CD1c-positive myeloid dendritic cell (primary cell): ENCODE results near the gene SCART1.
"Not testable (repeated sequence)": the region's sequence is repeated elsewhere in the genome, so short reads cannot be mapped to it uniquely, and the experiment has no call there.

Experiments used
- DNase-seq: peaks from one replicate; pipeline ENCODE4 v3.0.0-alpha.2; 2016; ENCODE audit errors: extremely low spot score

The SCART1 gene

DNA sequence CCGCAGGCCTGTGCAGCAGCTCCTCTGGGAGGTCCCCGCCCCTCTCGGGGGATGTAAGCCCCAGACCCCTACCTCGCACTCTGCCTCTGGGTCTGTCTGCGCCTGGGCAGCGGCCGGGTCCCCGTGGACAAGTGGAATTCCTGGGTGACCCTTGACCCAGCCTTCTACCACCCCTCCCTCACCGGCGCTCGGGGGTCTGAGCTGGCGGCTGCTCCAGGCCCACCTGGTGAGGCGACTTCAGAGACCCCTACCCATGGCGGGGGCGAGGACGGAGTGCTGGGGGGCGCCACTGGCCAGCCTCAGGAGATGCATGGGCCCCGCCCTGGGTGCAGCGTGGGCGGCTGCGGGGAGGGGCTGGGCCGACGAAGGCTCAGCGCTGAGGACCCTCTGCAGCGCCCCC lies 21.0 kb upstream of the SCART1 start:
- not testable (repeated sequence) for DNase-seq

DNA sequence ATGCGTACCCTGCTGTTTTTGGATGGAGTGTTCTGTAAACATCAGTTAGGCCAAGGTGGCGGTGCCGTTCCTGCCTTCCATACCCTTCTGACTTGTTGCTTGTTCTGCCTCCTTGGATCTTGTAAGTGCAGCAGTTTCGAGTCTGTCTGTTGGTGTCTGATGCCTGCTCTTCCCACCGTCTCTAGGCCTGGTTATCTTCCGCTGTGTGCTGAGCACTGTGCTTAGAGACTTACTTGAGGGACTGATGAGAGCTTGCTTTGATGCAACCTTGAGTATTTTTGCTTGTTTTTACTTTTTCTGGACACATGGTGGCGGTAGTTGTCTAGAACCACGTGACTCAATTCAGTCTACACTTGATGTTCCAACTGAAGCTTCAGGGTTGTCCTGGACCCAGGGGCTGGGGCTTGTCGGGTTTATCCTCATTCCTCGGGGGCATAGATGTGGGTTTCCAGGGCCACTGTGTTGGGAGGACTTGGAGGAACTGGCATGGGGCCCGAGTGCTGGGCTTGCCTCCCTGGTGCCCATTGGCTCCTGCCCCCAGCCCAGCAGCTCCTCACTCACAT lies 15.0 kb upstream of the SCART1 start:
- DNase-seq = peak; percentile 38

DNA sequence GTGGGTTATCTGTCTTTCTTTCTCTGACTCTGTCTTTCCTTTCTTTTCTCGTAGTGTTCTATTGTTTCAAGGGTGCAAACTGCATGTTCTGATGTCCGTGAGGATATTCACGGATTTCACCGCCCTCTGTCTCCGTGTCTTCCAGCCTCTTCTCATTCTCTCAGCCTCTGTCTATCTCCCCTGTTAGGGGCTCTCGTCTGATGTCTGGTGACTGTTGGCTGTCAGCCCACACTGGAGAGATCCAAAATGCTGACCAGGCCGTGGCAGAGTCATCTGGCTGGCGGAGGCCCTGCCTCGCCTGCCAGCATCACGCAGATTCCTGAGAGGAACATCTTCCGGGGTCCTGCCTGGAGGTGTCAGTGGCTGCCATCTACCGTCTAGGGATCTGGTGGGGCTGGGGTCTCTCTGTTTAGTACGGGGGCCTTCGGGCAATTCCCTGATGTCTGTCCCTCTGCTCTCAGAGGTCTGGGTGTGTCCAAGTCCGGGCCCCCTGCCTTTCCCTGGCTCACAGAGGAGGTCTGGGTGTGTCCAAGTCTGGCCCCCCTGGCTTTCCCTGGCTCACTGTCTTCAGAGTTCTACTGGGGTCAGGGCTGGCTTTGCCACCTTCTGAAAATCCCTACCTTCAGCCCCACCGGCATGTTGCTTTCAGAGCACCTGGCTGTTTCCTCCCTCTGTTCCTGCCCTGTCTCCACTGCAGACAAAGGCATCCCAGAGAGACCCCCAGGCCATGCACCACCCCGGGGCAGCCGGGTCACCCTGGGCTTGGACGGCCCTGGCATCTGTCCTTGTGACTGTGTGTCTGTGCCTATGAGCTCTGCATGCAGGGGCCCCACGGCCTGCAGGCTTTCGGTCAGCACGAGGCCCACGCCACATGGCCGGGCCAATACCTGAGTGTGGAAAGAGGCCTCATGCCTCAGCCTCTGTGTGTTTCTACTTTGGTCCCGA lies 14.0 kb upstream of the SCART1 start:
- no peak for DNase-seq

DNA sequence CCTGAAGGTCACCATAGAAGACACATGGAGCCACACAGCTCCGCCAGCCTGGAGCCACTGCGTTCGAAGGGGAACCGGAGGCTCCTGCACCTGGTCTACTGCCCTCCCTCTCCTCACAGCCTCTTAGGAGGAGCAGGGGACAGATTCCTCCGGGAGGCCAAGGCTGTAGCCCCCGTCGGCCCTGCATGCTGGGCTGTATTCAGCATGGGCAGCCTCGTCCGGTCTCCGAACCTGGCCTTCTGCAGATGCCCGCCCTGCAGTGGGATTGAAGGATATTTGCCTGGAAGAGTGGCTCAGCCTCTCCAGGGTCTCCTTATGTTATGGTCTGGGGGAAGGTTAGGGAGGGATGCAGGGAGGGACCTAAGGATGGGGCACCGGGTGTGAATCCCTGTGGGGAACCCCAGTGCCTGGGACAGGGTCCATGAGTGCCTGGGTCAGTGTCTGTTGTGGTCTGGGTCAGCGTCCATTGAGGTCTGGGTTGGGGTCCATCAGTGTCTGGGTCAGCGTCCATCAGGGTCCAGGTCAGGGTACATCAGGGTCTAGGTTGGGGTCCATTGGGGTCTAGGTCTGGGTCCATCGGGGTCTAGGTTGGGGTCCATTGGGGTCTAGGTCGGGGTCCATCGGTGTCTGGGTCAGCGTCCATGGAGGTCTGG lies 13.0 kb upstream of the SCART1 start:
- DNase-seq = no peak

- DNase-seq = not testable (repeated sequence)
Measured at GRCh38 chr10:133441356-133441755, 12.4 kb upstream of the SCART1 start.

DNA sequence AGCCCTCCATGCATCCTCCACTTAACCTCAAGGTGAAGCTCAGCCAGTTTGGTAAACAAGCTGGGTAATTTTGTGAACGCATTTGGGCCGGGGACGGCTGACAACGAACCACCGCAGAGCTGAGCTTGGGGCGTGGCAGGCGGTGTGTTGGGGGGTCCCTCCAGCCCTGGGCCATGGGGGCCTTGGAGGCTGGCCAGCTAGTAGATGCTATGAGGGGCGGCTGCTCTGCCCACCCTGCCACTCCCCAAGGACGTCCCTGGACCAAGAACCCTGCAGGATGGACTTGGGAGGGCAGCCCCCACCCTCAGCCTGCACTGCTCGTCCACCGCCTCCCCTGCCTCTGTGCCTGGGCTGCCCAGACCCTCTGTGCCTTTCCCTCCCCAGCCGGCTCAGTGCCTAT lies 12.0 kb upstream of the SCART1 start:
- DNase-seq = no peak

DNA sequence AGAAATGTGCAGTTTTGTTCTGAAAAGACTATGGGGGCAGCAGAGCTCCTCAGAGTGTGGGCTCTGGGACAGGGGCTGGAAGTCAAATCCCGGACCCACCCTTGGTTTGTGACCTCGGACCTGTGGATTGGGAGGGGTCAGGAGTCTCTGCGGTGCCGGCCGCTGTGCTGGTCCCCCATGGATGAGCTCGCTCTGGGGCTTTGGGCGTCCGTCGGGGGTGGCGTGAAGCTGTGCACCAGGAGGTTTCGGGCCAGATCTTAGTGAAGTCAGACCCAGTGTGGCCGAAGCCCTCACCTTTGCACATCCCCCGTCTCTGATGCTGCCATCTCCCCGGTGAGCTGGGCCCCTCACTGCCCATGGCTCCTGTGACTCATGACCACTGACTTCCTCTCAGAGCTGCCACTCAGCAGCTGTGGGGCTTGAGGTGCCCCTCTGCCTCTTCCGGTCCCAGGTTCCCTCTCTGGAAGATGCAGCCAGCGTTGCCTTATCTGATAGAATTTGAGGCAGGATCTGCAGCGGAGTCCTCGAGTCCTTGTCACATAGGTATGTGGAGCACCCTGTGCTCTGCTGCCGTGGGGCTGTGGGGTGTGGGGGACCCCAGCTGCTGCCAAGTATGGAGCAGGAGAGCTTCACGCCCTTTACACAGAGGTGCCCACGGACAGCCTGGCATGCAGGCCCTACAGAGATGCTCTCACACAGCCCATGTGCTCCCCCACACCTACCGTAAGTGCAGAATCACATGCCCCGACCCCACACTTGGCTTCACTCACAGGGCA lies 11.4 kb upstream of the SCART1 start:
- peak; percentile 1 for DNase-seq

DNA sequence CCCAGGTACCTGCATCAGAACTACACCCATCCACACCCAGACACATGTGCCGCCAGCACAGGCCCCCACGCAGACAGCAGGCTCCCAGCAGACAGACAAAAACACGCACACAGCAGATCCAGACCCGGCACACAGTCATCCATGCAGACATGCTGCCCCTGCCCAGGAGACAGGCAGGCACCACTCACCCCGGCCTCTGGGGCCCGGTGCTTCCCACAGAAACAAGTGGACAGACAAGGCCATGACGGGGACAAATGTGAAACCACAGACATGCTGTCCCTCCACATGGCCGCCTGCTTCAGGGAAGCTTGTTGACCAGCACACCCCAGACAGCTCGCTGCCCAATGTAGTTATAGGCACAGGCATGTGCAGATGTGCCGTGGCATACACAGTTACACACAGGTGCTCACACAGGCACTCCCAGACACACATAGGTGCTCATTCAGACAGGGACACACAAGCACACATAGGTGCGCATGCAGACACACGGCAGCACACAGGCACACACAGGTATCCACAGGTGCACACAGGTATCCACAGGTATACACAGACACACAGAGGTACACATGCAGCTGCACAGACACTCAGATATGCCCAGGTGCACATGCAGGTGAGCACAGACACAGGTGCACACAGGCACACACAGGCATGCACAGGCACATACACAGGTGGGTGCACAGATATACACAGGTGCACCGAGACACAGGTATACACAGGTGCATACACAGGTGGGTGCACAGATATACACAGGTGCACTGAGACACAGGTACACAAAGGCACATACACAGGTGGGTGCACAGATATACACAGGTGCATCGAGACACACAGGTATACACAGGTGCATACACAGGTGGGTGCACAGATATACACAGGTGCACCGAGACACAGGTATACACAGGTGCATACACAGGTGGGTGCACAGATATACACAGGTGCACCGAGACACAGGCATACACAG lies 10.5 kb upstream of the SCART1 start:
- DNase-seq = no peak

- DNase-seq = no peak
Measured at GRCh38 chr10:133444342-133445267, 9.1 kb upstream of the SCART1 start.

- DNase-seq = no peak
Measured at GRCh38 chr10:133445268-133445732, 8.4 kb upstream of the SCART1 start.

DNA sequence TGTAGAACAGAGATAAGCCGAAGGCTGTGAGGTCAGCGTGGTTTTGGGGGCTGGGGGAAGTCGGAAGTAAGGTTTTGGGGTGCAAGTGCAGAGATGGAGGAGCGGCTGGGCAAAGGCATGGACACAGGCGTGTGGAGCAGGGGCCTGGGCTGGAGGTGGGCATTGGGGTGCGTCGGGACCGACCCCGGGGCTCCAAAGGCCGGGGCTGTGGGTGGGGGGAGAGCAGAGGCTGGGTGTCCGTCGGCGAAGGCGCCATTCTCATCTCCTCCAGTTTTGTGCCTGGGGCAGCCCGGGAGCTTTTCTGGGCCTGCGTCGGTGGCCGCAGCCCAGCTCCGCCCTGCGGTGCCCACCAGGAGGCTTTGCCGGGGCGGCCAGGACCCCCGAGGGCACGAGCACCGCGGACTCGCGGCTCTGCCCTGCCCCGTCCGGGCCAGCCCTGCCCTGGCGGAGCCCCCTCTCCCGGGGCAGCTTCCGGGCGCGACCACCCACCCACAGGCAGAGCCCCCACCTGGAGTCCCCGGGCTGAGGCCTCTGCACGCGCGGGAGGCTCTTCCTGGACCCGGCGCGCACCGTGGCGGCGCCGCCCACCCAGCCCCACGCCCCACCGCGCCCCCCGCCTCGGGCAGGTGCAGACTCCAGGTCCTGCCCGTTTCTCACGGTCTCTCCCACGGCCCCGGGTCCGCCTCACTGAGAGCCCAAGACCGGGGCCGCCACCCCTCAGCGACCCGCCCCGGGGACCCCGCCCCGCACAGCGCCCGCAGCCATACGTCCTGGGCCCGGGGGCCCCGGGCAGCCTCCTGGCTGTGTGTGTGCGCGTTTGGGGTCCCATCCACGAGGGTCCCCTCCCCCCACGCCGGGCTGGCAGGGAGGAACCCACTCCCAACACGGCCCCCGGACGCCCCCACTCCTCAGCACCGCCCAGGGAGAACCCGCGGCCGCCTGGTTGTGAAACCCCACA lies 7.7 kb upstream of the SCART1 start:
- no peak for DNase-seq

GRCh38 chr10:133446979-133447378 lies 6.8 kb upstream of the SCART1 start:
- no peak for DNase-seq

- DNase-seq = no peak
Measured at GRCh38 chr10:133448120-133448519, 5.6 kb upstream of the SCART1 start.

DNA sequence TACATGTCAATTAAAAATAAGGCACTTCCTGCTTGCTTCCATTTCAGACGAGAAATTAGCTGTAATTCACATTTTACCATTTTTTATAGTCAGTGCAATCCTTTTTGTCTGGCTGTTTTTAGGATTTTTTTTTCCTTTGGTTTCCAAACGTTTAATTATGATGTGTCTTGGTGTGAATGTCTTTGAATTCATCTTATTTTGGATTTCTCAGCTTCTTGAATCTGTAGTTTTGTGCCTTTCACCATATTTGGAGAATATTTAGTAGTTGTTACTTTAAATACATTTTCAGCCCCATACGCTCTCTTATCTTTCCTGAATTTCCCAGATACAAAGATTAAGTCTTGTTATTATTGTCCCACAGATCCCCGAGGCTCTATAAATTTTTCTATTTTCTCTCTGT lies 2.4 kb upstream of the SCART1 start:
- no peak for DNase-seq

DNA sequence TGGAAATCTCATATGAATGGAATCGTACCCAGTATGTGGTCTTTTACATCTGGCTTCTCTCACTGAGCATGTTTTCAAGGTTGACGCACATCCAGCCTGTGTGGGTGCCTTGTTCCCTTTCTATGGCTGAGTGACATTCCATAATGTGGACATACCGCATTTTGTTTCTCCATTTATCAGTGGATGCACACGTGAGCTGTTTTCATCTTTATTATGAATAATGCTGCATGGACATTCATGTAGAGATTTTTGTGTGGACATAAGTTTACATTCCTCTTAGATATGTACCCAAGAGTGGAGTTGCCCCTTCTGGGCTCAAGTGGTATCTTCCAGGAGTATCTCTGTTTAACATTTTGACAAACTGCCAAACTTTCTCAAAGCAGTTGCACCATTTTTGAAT lies 1.3 kb upstream of the SCART1 start:
- DNase-seq = no peak

- DNase-seq = no peak
Measured at GRCh38 chr10:133454204-133454893, 604 bp downstream of the SCART1 start.

DNA sequence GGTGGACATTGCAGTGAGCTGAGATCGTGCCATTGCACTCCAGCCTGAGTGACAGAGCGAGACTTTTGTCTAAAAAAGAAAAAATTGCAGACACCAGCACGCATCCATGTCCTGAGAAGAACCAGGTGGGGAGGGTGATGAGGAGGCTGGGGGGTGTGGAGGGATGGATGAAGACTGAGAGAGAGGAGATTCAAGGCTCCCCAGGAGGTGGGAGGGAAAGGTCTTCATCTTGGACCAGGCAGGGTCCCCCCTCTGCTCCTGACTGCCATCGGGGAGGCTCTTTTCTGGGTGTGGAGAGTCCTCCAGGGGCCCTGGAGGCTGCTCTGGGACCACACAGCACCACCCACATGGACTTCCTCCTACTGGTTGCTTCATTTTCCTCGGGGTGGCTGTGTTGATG lies 1.5 kb downstream of the SCART1 start:
- no peak for DNase-seq

DNA sequence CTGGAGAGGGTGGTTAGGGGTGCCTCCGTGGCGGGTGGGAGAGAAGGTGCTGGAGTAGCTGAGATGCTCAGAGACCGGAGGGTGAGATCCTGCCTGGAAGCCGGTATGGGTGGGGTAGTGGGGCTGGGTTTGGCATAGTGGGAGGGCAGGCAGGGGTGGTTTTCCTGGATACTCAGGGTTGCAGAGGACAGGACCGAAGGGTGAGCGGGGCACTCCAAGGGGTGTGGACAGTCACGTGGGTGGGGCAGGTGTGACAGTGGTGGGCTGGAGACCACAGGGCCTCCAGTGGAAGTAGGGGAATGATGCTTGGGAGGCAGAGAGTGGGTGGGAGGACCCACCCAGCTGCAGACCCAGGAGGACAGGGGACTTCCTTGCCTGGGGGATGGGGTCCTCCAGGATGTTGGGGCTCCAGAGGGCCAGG lies 1.9 kb downstream of the SCART1 start:
- no peak for DNase-seq
